ENCODE results near the gene SMARCE1. TPM values are rescaled to one million over a fixed set of nuclear protein-coding genes. Genes with fewer than 3 reads are reported as not detected.

SMARCE1 gene
- total RNA-seq, 2 donors from 2014 or later = 50.4 to 54.9 TPM

DNA sequence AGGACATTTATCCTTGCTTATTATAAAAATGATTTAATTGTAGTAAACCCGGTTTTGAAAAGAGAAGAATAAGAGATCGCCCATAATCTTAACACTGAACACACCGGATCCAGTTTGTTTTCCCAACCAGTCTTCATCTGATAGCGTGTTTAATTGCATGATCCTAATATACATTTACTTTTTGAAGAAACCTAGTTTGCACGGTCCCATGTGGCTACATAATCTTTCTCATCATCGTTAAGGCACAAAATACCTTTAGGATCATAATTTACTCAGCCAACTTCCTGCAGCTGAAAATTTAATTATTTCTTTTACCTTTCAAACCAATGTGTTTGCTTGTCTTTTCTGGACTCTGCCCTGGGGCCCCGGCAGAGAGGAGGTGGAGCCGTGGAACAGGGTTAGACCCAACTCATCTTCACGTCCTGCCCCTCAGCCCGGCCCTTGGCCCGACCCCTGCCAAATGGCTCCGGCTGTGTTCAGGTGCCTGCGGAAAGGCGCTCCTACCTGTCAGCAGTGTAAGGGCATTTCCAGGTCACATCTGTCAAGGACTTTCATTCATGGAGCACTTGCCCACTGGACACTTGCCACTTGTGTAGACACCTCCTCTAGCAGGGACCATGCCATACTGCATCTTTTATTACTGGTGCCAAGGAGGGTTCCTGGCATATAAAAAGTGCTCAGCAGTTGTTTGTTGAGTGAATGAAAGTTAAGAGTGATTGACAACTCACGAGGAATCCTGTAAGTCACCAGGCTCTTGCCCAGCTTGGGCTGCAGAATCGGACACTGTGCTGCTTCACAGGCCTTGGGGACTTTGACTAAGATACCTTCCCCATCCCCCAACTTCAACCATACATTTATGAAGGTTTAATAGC, 28.6 kb downstream of the SMARCE1 start:
- no peaks in the 10 kb centered on the region for H3K9me3 ChIP-seq
- TF ChIP-seq CTCF (IDR thresholded peaks at IDR 0.05) = no peak
- no peak overlapping the region for H3K27ac ChIP-seq
- no peaks in the 10 kb centered on the region for H3K36me3 ChIP-seq
- H3K4me3 ChIP-seq = no peak overlapping the region
- H3K27me3 ChIP-seq = no peaks in the 10 kb centered on the region
- no peak for DNase-seq (ENCODE audit: low spot score)
- peaks cover 0 to 7% of the 10 kb centered on the region in 2 donors for H3K4me1 ChIP-seq

DNA sequence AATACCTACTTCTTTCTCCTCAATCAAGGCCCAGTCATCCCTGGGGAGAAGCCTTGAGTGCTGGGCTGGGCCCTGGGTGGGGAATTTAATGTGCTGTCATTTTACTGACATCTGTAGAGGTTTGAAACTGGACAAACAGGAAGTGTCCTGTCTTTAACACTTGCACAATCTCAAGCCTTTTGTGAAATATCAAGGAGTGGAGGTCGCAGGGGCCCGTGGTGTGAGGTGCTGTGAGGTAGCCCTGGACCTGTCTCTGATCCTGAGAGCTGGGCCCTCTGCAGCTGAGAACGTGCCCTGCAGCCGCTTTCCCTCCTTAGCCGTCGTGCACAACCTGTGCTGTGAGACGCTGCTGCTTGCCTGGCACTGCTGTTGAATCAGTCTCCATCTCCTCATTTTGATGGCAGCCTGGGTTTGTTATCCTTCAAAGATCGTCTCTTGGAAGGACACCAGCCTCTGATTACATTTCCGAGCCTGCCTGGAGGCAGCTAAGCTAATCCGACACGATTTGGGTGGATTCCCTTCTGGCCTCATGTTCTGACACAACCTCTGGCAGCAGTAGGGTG, 29.9 kb downstream of the SMARCE1 start:
- TF ChIP-seq CTCF (IDR thresholded peaks at IDR 0.05) = no peak
- no peak overlapping the region for H3K27ac ChIP-seq
- no peak overlapping the region for H3K4me3 ChIP-seq
- no peaks in the 10 kb centered on the region for H3K9me3 ChIP-seq
- H3K4me1 ChIP-seq = peaks cover 0 to 7% of the 10 kb centered on the region in 2 donors
- DNase-seq (ENCODE audit: low spot score) = no peak
- no peaks in the 10 kb centered on the region for H3K36me3 ChIP-seq
- H3K27me3 ChIP-seq = no peaks in the 10 kb centered on the region

GRCh38 chr17:40616592-40616991, 31.0 kb downstream of the SMARCE1 start:
- TF ChIP-seq CTCF (IDR thresholded peaks at IDR 0.05) = no peak
- Histone ChIP-seq H3K4me1 (peaks cover 0 to 7% of the 10 kb centered on the region in 2 donors), H3K4me3 (no peak overlapping the region), H3K27me3 (no peaks in the 10 kb centered on the region), H3K27ac (no peak overlapping the region), H3K36me3 (no peaks in the 10 kb centered on the region), H3K9me3 (no peaks in the 10 kb centered on the region)
- DNase-seq (ENCODE audit: low spot score) = no peak

DNA sequence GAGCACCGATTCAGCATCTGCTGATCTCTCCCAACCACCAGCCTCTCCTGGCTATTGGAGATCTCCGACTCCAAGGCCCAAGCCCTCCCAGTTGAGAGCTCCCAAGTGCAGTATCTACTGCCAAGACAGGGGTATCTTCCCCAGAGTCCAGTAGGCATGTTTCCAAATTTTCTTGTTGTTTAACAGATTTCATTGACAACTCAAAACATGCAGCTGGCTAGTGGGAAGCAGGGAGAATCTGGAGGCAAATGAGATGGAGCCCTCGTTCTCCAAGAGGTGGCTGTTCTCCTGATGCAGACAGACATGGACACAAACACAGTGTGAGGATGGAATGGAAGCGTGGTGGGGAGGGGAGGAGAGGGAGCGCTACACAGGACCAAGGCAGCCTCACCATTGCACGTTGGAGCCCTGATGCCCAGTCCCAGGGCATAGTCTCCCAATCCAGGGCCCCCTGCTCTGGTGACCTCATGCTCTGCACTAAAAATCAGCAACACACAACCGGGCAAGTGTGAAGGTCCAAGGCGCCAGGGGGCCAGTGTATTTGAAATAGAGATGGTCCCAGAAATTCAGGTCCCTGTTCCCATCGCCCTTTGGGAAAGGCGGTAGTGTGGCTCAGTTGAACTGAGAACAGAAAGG, 31.7 kb downstream of the SMARCE1 start:
- Histone ChIP-seq H3K4me1 (peaks cover 0 to 7% of the 10 kb centered on the region in 2 donors), H3K36me3 (no peaks in the 10 kb centered on the region), H3K27me3 (no peaks in the 10 kb centered on the region), H3K27ac (no peak overlapping the region), H3K4me3 (no peak overlapping the region), H3K9me3 (no peaks in the 10 kb centered on the region)
- no peak for DNase-seq (ENCODE audit: low spot score)
- TF ChIP-seq CTCF (IDR thresholded peaks at IDR 0.05) = no peak

DNA sequence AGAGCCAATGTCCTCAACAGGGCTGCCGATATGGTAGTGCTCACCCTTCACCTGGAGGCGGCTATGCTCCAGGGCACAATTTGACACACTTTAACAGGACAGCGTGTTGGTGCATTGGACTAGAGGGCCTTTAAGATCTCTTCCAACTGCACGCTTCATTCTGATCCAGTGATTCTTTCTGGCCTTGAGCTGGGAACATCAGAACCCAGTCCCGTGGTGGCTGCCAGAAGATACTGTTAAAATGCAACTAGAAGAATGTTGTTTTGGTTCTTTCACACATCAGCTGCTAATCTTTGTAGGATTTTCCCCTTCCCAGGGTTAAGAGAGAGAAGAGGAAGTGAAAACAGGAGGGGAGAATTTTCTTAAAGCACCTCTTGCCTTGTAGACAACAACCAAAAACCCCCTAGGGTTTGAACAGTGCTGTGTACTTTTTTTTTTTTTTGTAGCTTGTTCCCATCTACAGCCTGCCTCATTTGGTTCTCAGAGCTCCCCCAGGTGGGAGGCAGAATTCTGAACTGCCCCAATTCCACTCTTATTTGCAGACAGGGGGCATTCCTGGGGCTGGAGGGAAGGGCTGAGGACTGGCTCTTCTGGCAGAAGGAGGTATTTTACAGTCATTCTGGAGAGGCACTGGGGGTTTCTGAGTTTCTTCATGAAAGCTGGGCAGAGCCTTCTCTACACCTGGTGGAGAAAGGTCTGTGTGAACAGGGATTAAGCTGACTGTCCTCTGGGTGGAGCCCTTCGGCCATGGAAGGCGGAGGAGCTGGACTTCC, 32.4 kb downstream of the SMARCE1 start:
- Histone ChIP-seq H3K36me3 (no peaks in the 10 kb centered on the region), H3K27ac (no peak overlapping the region), H3K4me1 (peaks cover 0 to 7% of the 10 kb centered on the region in 2 donors), H3K27me3 (no peaks in the 10 kb centered on the region), H3K4me3 (no peak overlapping the region), H3K9me3 (no peaks in the 10 kb centered on the region)
- no peak for DNase-seq (ENCODE audit: low spot score)
- TF ChIP-seq CTCF (IDR thresholded peaks at IDR 0.05) = peak in 1 of 2 donors; percentile 39

Data from right atrium auricular region (tissue), 2 donors.